Neuronal stem cell (in vitro differentiated cells): ENCODE data around the gene COPB1.

Source experiments
- DNase-seq: peaks from one replicate; pipeline ENCODE4 v3.0.0-alpha.2; 2013; ENCODE audit warnings: low spot score
- H2AFZ ChIP-seq: one replicate; pipeline ENCODE4 v1.6.1; 2013; ENCODE audit warnings: mild to moderate bottlenecking, low read length, inconsistent platforms
- H2AK5ac ChIP-seq: 2 replicates; pipeline ENCODE4 v1.6.1; 2013; ENCODE audit warnings: low read depth, mild to moderate bottlenecking, inconsistent platforms, low read length, moderate library complexity, mixed read lengths
- H2BK120ac ChIP-seq: 2 replicates; pipeline ENCODE4 v1.6.1; 2013; ENCODE audit warnings: low read depth, mild to moderate bottlenecking, inconsistent platforms, low read length, moderate library complexity, mixed read lengths
- H2BK12ac ChIP-seq: one replicate; pipeline ENCODE4 v1.6.1; 2013; ENCODE audit warnings: low read length, inconsistent platforms
- H2BK15ac ChIP-seq: 2 replicates; pipeline ENCODE4 v1.6.1; 2013; ENCODE audit warnings: mild to moderate bottlenecking, low read length, inconsistent platforms, mixed read lengths
- H2BK5ac ChIP-seq: one replicate; pipeline ENCODE4 v1.6.1; 2013; ENCODE audit warnings: inconsistent platforms, mild to moderate bottlenecking, low read length, moderate library complexity
- H3K14ac ChIP-seq: one replicate; pipeline ENCODE4 v1.6.1; 2013; ENCODE audit warnings: low read length, inconsistent platforms
- H3K18ac ChIP-seq: 2 replicates; pipeline ENCODE4 v1.6.1; 2013; ENCODE audit warnings: low read length, inconsistent platforms
- H3K23ac ChIP-seq: 2 replicates; pipeline ENCODE4 v1.6.1; 2013; ENCODE audit warnings: low read depth, mild to moderate bottlenecking, mixed read lengths, low read length, inconsistent platforms; ENCODE audit not compliant: poor library complexity
- H3K27ac ChIP-seq: replicated peaks from 3 replicates; pipeline ENCODE4 v1.5.1; 2013; ENCODE audit warnings: low read length, inconsistent platforms
- H3K27me3 ChIP-seq, 3 experiments: 2 replicates each; pipeline ENCODE4 v1.6.1; 2013; ENCODE audit warnings: low read length in 3 of 3, mild to moderate bottlenecking in 2 of 3, inconsistent platforms in 1 of 3, low read depth in 1 of 3, mixed read lengths in 1 of 3, moderate library complexity in 1 of 3; ENCODE audit not compliant: control insufficient read depth in 3 of 3, insufficient read depth in 3 of 3
- H3K36me3 ChIP-seq, 2 donors: replicated peaks in 1 of 2; 2 replicates each; pipeline ENCODE4 v1.6.1; 2013; ENCODE audit warnings: low read length in 2 of 2; ENCODE audit not compliant: control insufficient read depth in 2 of 2, insufficient read depth in 2 of 2
- H3K4ac ChIP-seq: 2 replicates; pipeline ENCODE4 v1.6.1; 2013; ENCODE audit warnings: inconsistent platforms, mild to moderate bottlenecking, low read length, moderate library complexity
- H3K4me1 ChIP-seq, 2 donors: 1 replicate in 1 of 2; 2 replicates in 1 of 2; pipeline ENCODE4 v1.6.1; 2013; ENCODE audit warnings: low read length in 2 of 2, low read depth in 1 of 2; ENCODE audit not compliant: control insufficient read depth in 2 of 2, insufficient read depth in 1 of 2
- H3K4me2 ChIP-seq: one replicate; pipeline ENCODE4 v1.6.1; 2013; ENCODE audit warnings: mild to moderate bottlenecking, low read length, inconsistent platforms; ENCODE audit not compliant: insufficient read depth, poor library complexity, severe bottlenecking
- H3K4me3 ChIP-seq, 2 donors: 2 replicates each; pipeline ENCODE4 v1.5.1; 2013; ENCODE audit warnings: low read length in 2 of 2, mild to moderate bottlenecking in 2 of 2, inconsistent platforms in 1 of 2, moderate library complexity in 1 of 2
- H3K79me1 ChIP-seq: one replicate; pipeline ENCODE4 v1.6.1; 2013; ENCODE audit warnings: low read depth, mild to moderate bottlenecking, inconsistent platforms, low read length, moderate library complexity
- H3K9ac ChIP-seq: one replicate; pipeline ENCODE4 v1.6.1; 2013; ENCODE audit warnings: mild to moderate bottlenecking, low read depth, low read length, inconsistent platforms; ENCODE audit not compliant: poor library complexity
- H3K9me3 ChIP-seq, 2 donors: replicated peaks in 1 of 2; 2 replicates each; pipeline versions ENCODE3 to v1.6.1; 2013; ENCODE audit warnings: low read length in 2 of 2, mild to moderate bottlenecking in 2 of 2, inconsistent platforms in 1 of 2, low read depth in 1 of 2, mixed read lengths in 1 of 2, moderate library complexity in 1 of 2; ENCODE audit not compliant: control insufficient read depth in 2 of 2, insufficient read depth in 1 of 2
- H4K8ac ChIP-seq: one replicate; pipeline ENCODE4 v1.6.1; 2013; ENCODE audit warnings: low read depth, mild to moderate bottlenecking, inconsistent platforms, low read length, moderate library complexity
- H4K91ac ChIP-seq: one replicate; pipeline ENCODE4 v1.6.1; 2013; ENCODE audit warnings: low read length, low read depth, mild to moderate bottlenecking, inconsistent platforms; ENCODE audit not compliant: poor library complexity
- WGBS, 2 donors: extraction: QIAGEN DNeasy Blood & Tissue Kit; methylation state at CpG; one replicate each; pipeline ENCODE4 v1.1.7; 2013; ENCODE audit warnings: missing lambda C conversion rate in 2 of 2, mixed read lengths in 1 of 2; ENCODE audit not compliant: insufficient read length in 2 of 2, insufficient replicate concordance in 1 of 2; ENCODE audit errors: extremely low coverage in 2 of 2; 5-methylcytosine and 5-hydroxymethylcytosine counted together

The COPB1 gene

DNA sequence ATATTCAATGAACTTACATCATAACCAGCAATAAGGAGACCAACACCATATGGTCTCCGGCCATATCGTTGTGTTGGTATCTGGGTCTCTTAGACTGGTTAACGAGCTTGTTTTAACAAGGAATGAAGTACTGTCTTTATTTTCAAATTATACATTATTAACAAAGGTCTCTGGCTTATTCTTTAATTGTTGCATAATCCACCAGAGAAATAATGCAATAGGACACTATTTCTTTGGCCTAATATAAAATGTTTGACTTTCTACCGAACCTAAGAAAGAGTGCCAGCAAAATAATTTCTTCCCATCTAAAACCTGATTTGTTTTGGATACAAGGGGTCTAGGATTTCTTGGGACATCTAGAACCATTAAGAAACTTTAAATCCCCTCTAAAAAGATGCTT, 14.2 kb upstream of the COPB1 start:
- no peak overlapping the region for H3K4me2 ChIP-seq
- H3K4me1 ChIP-seq: no peaks in the 10 kb centered on the region
- H2AFZ ChIP-seq: no peak overlapping the region
- H3K9me3 ChIP-seq: no peaks in the 10 kb centered on the region
- no peak overlapping the region for H4K8ac ChIP-seq
- peaks cover 17 to 93% of the 10 kb centered on the region in 2 donors for H3K36me3 ChIP-seq
- no peak overlapping the region for H3K27ac ChIP-seq
- no peak overlapping the region for H4K91ac ChIP-seq
- H2AK5ac ChIP-seq: no peak overlapping the region
- no peaks in the 10 kb centered on the region for H3K27me3 ChIP-seq
- no peaks in the 10 kb centered on the region for H3K79me1 ChIP-seq
- no peak overlapping the region for H2BK5ac ChIP-seq
- H3K9ac ChIP-seq: no peak overlapping the region
- no peak for DNase-seq
- WGBS, 2 donors: no CpG with 5 or more reads among the region's 4 CpGs
- no peak overlapping the region for H3K18ac ChIP-seq
- no peak overlapping the region for H2BK15ac ChIP-seq
- H3K14ac ChIP-seq: no peak overlapping the region
- H3K4me3 ChIP-seq: no peak overlapping the region
- no peak overlapping the region for H3K23ac ChIP-seq
- H3K4ac ChIP-seq: no peak overlapping the region
- no peak overlapping the region for H2BK12ac ChIP-seq
- no peak overlapping the region for H2BK120ac ChIP-seq

- H2BK120ac ChIP-seq: no peak overlapping the region
- no peak for DNase-seq
- peaks cover 22 to 79% of the 10 kb centered on the region in 2 donors for H3K36me3 ChIP-seq
- no peaks in the 10 kb centered on the region for H3K9me3 ChIP-seq
- no peak overlapping the region for H2AFZ ChIP-seq
- no peak overlapping the region for H3K9ac ChIP-seq
- H2BK12ac ChIP-seq: no peak overlapping the region
- no peak overlapping the region for H4K91ac ChIP-seq
- H3K23ac ChIP-seq: no peak overlapping the region
- H3K14ac ChIP-seq: no peak overlapping the region
- H3K18ac ChIP-seq: no peak overlapping the region
- no peak overlapping the region for H4K8ac ChIP-seq
- no peaks in the 10 kb centered on the region for H3K79me1 ChIP-seq
- WGBS, 2 donors: no CpG with 5 or more reads among the region's 3 CpGs
- H2BK5ac ChIP-seq: no peak overlapping the region
- H3K4me1 ChIP-seq: no peaks in the 10 kb centered on the region
- no peak overlapping the region for H3K4me3 ChIP-seq
- no peak overlapping the region for H3K4ac ChIP-seq
- H3K27ac ChIP-seq: no peak overlapping the region
- no peak overlapping the region for H2BK15ac ChIP-seq
- H3K27me3 ChIP-seq: no peaks in the 10 kb centered on the region
- no peak overlapping the region for H2AK5ac ChIP-seq
- H3K4me2 ChIP-seq: no peak overlapping the region
Observed at GRCh38 chr11:14506532-14506931, 6.9 kb upstream of the COPB1 start.

DNA sequence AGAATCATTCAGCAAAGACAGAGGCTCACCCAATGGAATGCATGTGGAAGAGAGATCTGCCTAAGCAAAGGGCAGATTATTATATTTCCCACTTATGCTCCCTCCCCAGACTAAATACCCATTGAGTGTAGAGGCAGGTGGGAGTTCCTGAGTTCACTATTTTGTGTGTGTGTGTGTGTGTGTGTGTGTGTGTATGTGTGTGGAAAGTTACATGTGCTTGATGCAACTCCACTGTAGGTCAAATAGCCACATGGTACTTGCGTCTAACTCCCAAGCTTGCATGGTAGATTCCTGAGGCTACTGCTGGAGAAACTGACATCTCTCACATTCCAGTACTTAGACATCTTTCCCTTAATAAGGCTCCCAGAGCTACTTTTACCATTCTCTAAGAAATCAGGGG, 3.4 kb upstream of the COPB1 start:
- H2BK12ac ChIP-seq: no peak overlapping the region
- no CpG with 5 or more reads among the region's 1 CpG for WGBS, 2 donors
- no peak overlapping the region for H2BK120ac ChIP-seq
- H3K4me3 ChIP-seq: no peak overlapping the region
- H3K36me3 ChIP-seq: peaks cover 17 to 54% of the 10 kb centered on the region in 2 donors
- no peak overlapping the region for H2AK5ac ChIP-seq
- H3K27ac ChIP-seq: no peak overlapping the region
- no peak overlapping the region for H4K91ac ChIP-seq
- H2BK15ac ChIP-seq: no peak overlapping the region
- no peak overlapping the region for H2AFZ ChIP-seq
- H3K14ac ChIP-seq: no peak overlapping the region
- H3K18ac ChIP-seq: no peak overlapping the region
- no peak overlapping the region for H3K9ac ChIP-seq
- no peak overlapping the region for H3K4ac ChIP-seq
- no peak overlapping the region for H3K23ac ChIP-seq
- H3K27me3 ChIP-seq: no peaks in the 10 kb centered on the region
- H3K79me1 ChIP-seq: peaks cover 2% of the 10 kb centered on the region
- H3K4me2 ChIP-seq: no peak overlapping the region
- H4K8ac ChIP-seq: no peak overlapping the region
- no peak overlapping the region for H2BK5ac ChIP-seq
- DNase-seq: no peak
- H3K9me3 ChIP-seq: peaks cover 0 to 2% of the 10 kb centered on the region in 2 donors
- H3K4me1 ChIP-seq: peaks cover 0 to 1% of the 10 kb centered on the region in 2 donors

DNA sequence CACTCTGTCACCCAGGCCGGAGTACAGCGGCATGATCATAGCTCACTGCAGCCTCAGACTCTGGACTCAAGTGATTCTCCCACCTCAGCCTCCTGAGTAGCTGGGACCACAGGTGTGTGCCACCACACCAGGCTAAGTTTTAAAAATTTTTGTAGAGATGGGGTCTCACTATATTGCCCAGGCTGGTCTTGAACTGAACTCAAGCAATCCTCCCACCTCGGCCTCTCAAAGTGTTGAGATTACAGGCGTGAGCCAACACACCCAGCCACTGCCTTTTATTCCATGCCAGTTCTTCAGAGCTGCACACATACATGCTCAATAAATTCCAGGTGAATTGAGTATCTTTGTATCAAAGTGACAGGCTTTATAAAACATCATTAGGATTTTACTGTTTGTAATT, 2.4 kb upstream of the COPB1 start:
- H3K18ac ChIP-seq: no peak overlapping the region
- H3K4me2 ChIP-seq: no peak overlapping the region
- H3K4ac ChIP-seq: no peak overlapping the region
- H2BK120ac ChIP-seq: no peak overlapping the region
- no peak overlapping the region for H3K23ac ChIP-seq
- no peak overlapping the region for H2AFZ ChIP-seq
- no peak overlapping the region for H3K9ac ChIP-seq
- no peak overlapping the region for H3K27ac ChIP-seq
- H3K4me3 ChIP-seq: no peak overlapping the region
- H2AK5ac ChIP-seq: no peak overlapping the region
- H4K91ac ChIP-seq: no peak overlapping the region
- DNase-seq: no peak
- no CpG with 5 or more reads among the region's 4 CpGs for WGBS, 2 donors
- no peaks in the 10 kb centered on the region for H3K27me3 ChIP-seq
- H3K79me1 ChIP-seq: peaks cover 2% of the 10 kb centered on the region
- no peak overlapping the region for H2BK15ac ChIP-seq
- H4K8ac ChIP-seq: no peak overlapping the region
- no peak overlapping the region for H3K14ac ChIP-seq
- peaks cover 17 to 54% of the 10 kb centered on the region in 2 donors for H3K36me3 ChIP-seq
- peaks cover 0 to 1% of the 10 kb centered on the region in 2 donors for H3K4me1 ChIP-seq
- H3K9me3 ChIP-seq: peaks cover 0 to 9% of the 10 kb centered on the region in 2 donors
- no peak overlapping the region for H2BK12ac ChIP-seq
- no peak overlapping the region for H2BK5ac ChIP-seq
